Choroid plexus epithelial cell (primary cell): ENCODE results near the gene FOXN3.
"Not testable (repeated sequence)": the region's sequence is repeated elsewhere in the genome, so short reads cannot be mapped to it uniquely, and the experiment has no call there.

Experiments
- DNase-seq: peaks from one replicate; pipeline ENCODE4 v3.0.0-alpha.2; 2010; ENCODE audit warnings: low read depth
- H3K4me3 ChIP-seq: 2 replicates; pipeline ENCODE4 v1.5.1; 2011; ENCODE audit warnings: low read depth, mild to moderate bottlenecking, control low read depth, low read length, moderate library complexity
- CTCF ChIP-seq: conservative IDR thresholded peaks from 2 replicates; pipeline ENCODE4 v1.5.1; 2011; ENCODE audit warnings: low read depth, mild to moderate bottlenecking, control low read depth, inconsistent platforms, low read length, moderate library complexity

Gene FOXN3

GRCh38 chr14:89294872-89295271 lies 122.2 kb downstream of the FOXN3 start:
- no peak for DNase-seq
- no peak for TF ChIP-seq CTCF
- no peak overlapping the region for H3K4me3 ChIP-seq

GRCh38 chr14:89294469-89294868 lies 122.6 kb downstream of the FOXN3 start:
- H3K4me3 ChIP-seq, result not testable (repeated sequence)

GRCh38 chr14:89294060-89294459 lies 123.0 kb downstream of the FOXN3 start:
- no peak for DNase-seq
- no peak overlapping the region for H3K4me3 ChIP-seq
- TF ChIP-seq CTCF, result no peak

More at GRCh38 chr14:89294469-89294868, 122.6 kb downstream of the FOXN3 start:
- not testable (repeated sequence) for DNase-seq

GRCh38 chr14:89293314-89293916 lies 123.6 kb downstream of the FOXN3 start:
- no peak overlapping the region for H3K4me3 ChIP-seq
- DNase-seq, result no peak
- no peak for TF ChIP-seq CTCF

- TF ChIP-seq CTCF, result no peak
- H3K4me3 ChIP-seq, result no peak overlapping the region
- no peak for DNase-seq
These were observed 124.3 kb downstream of the FOXN3 start for GRCh38 chr14:89292579-89293313.

- no peak for TF ChIP-seq CTCF
- no peak overlapping the region for H3K4me3 ChIP-seq
- DNase-seq, result no peak
These were observed 125.6 kb downstream of the FOXN3 start for GRCh38 chr14:89291351-89291940.

- DNase-seq, result no peak
- no peak overlapping the region for H3K4me3 ChIP-seq
- TF ChIP-seq CTCF, result no peak
These were observed 126.2 kb downstream of the FOXN3 start for GRCh38 chr14:89290813-89291212.
